Muscle layer of colon (tissue), 2 donors: ENCODE data around the gene ASAP2.

ENCODE experiments used
- H3K27ac ChIP-seq: one replicate; pipeline ENCODE4 v1.7.0; 2013; ENCODE audit warnings: low read depth, mild to moderate bottlenecking, low read length, moderate library complexity
- H3K27me3 ChIP-seq, 2 donors: one replicate each; pipeline ENCODE4 v1.7.0; 2013; ENCODE audit warnings: low read length in 2 of 2, mild to moderate bottlenecking in 2 of 2; ENCODE audit not compliant: insufficient read depth in 2 of 2, control insufficient read depth in 1 of 2
- H3K36me3 ChIP-seq: one replicate; pipeline ENCODE4 v1.7.0; 2013; ENCODE audit warnings: mild to moderate bottlenecking, low read length; ENCODE audit not compliant: insufficient read depth
- H3K4me1 ChIP-seq: one replicate; pipeline ENCODE4 v1.7.0; 2013; ENCODE audit warnings: mild to moderate bottlenecking, low read length; ENCODE audit not compliant: insufficient read depth
- H3K4me3 ChIP-seq, 2 donors: one replicate each; pipeline ENCODE4 v1.7.0; 2013; ENCODE audit warnings: low read length in 2 of 2, low read depth in 1 of 2, mild to moderate bottlenecking in 1 of 2, moderate library complexity in 1 of 2
- H3K9ac ChIP-seq: one replicate; pipeline ENCODE4 v1.7.0; 2013; ENCODE audit warnings: low read length
- H3K9me3 ChIP-seq: one replicate; pipeline ENCODE4 v1.7.0; 2013; ENCODE audit warnings: mild to moderate bottlenecking, low read length
- donor health status: abdominal sarcoma.
- donor health status: Adenocarcinoma of cecum.

The ASAP2 gene

GRCh38 chr2:9355270-9355669 is 148.7 kb downstream of the ASAP2 start:
- H3K27me3 ChIP-seq: no peaks in the 10 kb centered on the region
- H3K9ac ChIP-seq: no peak overlapping the region
- H3K4me3 ChIP-seq: no peak overlapping the region
- H3K36me3 ChIP-seq: peaks cover 78% of the 10 kb centered on the region
- H3K27ac ChIP-seq: no peak overlapping the region
- no peaks in the 10 kb centered on the region for H3K9me3 ChIP-seq
- no peaks in the 10 kb centered on the region for H3K4me1 ChIP-seq

DNA sequence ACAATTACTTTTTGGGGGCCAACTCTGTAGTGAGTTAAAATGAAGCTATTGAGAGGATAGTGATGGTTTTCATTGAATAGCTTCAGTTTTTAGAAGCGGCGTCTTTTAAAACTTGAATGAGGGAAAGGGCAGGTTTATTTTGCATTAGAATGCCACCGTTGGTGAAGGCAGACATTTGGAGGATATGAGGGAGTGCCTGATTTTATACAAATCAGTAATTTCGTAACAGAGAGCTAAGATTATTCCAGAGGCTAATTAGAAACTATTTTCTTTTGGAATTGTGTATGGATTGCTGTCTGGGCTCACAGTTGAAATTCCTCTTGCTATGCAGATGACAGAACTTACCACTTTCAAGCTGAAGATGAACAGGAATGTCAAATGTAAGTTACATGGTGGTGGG is 149.1 kb downstream of the ASAP2 start:
- peaks cover 78% of the 10 kb centered on the region for H3K36me3 ChIP-seq
- no peaks in the 10 kb centered on the region for H3K4me1 ChIP-seq
- no peak overlapping the region for H3K27ac ChIP-seq
- H3K4me3 ChIP-seq: no peak overlapping the region
- no peaks in the 10 kb centered on the region for H3K9me3 ChIP-seq
- H3K27me3 ChIP-seq: no peaks in the 10 kb centered on the region
- no peak overlapping the region for H3K9ac ChIP-seq

GRCh38 chr2:9356261-9356660 is 149.6 kb downstream of the ASAP2 start:
- no peaks in the 10 kb centered on the region for H3K9me3 ChIP-seq
- peaks cover 74% of the 10 kb centered on the region for H3K36me3 ChIP-seq
- H3K27me3 ChIP-seq: no peaks in the 10 kb centered on the region
- H3K27ac ChIP-seq: no peak overlapping the region
- H3K4me1 ChIP-seq: no peaks in the 10 kb centered on the region
- H3K4me3 ChIP-seq: no peak overlapping the region
- no peak overlapping the region for H3K9ac ChIP-seq

DNA sequence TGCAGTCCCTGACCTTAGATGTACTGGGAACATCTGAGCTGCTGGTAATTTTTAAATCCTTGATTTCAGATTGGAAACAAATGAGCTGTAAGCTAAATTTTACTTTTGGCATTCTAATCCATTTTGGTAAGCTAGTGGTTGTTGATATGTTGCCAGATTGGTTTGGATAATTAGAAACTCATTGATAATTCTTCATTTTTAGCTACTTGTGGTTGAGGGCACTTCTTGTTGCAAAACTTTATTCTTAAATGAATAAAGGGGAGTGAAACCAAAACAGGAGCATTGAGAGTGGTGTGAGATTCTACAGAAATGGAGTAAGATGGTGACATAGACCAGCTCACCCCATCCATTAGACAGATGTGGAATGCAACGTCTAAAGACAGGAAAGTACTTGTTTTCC is 152.2 kb downstream of the ASAP2 start:
- no peak overlapping the region for H3K27ac ChIP-seq
- no peaks in the 10 kb centered on the region for H3K4me1 ChIP-seq
- no peak overlapping the region for H3K4me3 ChIP-seq
- H3K27me3 ChIP-seq: no peaks in the 10 kb centered on the region
- H3K9ac ChIP-seq: no peak overlapping the region
- H3K9me3 ChIP-seq: no peaks in the 10 kb centered on the region
- peaks cover 61% of the 10 kb centered on the region for H3K36me3 ChIP-seq

DNA sequence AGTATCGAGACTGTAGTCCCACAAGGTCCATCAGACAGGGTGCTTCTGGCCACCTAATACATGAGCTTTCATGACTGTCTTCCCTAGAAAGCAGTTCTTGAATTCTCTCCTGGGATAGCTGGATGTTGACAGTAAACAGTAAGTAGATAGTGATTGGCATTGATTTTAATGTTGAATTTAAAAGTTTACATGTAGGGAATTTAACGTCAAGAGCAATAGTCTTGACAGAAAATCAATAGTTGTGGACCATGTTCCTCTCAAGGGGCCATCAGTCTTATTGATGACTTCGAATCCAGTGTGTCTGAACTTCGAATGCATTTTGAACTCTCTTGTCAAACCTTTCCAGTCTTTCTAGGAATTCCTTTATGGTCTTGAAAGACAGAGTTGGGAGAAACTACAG is 152.9 kb downstream of the ASAP2 start:
- Histone ChIP-seq H3K4me1 (no peaks in the 10 kb centered on the region), H3K27me3 (no peaks in the 10 kb centered on the region), H3K9me3 (no peaks in the 10 kb centered on the region), H3K9ac (no peak overlapping the region), H3K36me3 (peaks cover 65% of the 10 kb centered on the region), H3K4me3 (no peak overlapping the region), H3K27ac (no peak overlapping the region)

GRCh38 chr2:9360110-9360509 is 153.5 kb downstream of the ASAP2 start:
- Histone ChIP-seq H3K36me3 (peaks cover 66% of the 10 kb centered on the region), H3K9ac (no peak overlapping the region), H3K27ac (no peak overlapping the region)

GRCh38 chr2:9360701-9361100 is 154.1 kb downstream of the ASAP2 start:
- Histone ChIP-seq H3K4me3 (no peak overlapping the region), H3K9me3 (no peaks in the 10 kb centered on the region), H3K27ac (no peak overlapping the region), H3K36me3 (peaks cover 64% of the 10 kb centered on the region), H3K9ac (no peak overlapping the region), H3K27me3 (no peaks in the 10 kb centered on the region), H3K4me1 (no peaks in the 10 kb centered on the region)

More at GRCh38 chr2:9360110-9360509, 153.5 kb downstream of the ASAP2 start:
- Histone ChIP-seq H3K27me3 (no peaks in the 10 kb centered on the region), H3K4me1 (no peaks in the 10 kb centered on the region), H3K9me3 (no peaks in the 10 kb centered on the region), H3K4me3 (no peak overlapping the region)

DNA sequence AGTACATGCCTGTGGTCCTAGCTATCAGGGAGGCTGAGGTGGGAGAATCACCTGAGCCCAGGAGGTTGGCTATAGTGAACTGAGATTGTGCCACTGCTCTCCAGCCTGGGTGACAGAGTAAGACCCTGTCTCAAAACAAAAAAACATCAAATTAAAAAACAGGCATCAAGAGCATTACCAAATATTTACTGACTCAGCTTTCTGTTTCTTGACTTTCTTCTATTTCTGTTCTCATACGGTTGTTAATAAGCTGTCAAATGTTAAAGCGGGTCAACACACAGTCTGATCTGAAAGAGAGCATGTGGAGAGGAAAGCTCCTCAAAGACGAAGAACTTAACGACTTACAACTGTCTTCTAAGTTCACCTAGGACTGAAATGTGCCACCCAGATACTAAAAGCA is 157.8 kb downstream of the ASAP2 start:
- Histone ChIP-seq H3K27me3 (no peaks in the 10 kb centered on the region), H3K36me3 (peaks cover 59% of the 10 kb centered on the region), H3K4me1 (no peaks in the 10 kb centered on the region)

GRCh38 chr2:9364791-9365497 is 158.3 kb downstream of the ASAP2 start:
- Histone ChIP-seq H3K9ac (no peak overlapping the region), H3K4me1 (no peaks in the 10 kb centered on the region), H3K27ac (no peak overlapping the region), H3K4me3 (no peak overlapping the region), H3K36me3 (peaks cover 54% of the 10 kb centered on the region), H3K27me3 (no peaks in the 10 kb centered on the region), H3K9me3 (no peaks in the 10 kb centered on the region)

More for the DNA sequence above, 157.8 kb downstream of the ASAP2 start:
- H3K4me3 ChIP-seq: no peak overlapping the region
- no peak overlapping the region for H3K9ac ChIP-seq
- H3K27ac ChIP-seq: no peak overlapping the region
- no peaks in the 10 kb centered on the region for H3K9me3 ChIP-seq

DNA sequence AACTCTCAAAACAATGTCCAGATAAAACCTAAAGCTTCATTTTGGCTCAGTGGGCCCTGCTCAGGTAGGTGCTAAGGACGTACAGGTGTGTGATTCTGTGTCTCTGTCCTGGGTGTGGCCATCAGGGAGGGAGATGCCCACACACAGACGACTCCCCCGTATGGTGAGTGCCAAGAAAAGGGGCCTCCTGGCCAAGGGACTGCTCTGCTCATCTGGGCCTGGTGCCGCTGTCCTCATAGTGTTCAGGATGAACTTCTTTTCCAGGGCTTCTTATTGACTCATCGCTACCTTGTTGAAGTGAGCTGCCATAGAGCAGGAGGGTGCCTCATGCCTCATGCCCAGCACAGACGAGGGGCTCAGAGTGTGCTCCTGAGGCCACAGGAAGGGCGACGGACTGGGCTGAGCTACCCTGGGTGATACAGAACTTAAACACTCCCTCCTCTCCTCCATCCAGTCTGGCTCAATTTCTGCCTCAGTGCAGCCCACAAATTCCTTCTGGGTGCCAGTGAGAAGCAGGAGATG is 158.9 kb downstream of the ASAP2 start:
- Histone ChIP-seq H3K4me3 (no peak overlapping the region), H3K27me3 (no peaks in the 10 kb centered on the region), H3K27ac (no peak overlapping the region), H3K9ac (no peak overlapping the region), H3K36me3 (peaks cover 53% of the 10 kb centered on the region), H3K4me1 (no peaks in the 10 kb centered on the region), H3K9me3 (no peaks in the 10 kb centered on the region)

DNA sequence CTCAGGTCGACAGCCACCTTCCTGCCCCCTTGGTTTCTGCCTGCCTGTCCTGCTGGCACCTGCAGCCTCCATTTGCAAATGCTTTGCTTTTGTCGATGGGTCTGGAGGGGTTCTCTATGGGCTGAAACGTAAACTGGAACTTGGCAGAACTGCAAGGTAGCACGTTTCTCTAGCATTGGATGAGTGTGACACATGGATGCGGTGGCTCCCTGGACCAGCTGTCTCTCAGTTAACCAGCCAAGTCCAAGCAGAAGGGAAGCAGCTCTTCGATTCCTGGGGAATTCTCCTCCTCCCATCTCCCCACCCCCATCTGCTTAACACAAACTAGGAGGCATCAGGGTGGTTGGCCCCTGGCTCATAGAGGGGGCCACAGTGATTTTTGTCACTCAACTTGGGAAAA is 159.4 kb downstream of the ASAP2 start:
- Histone ChIP-seq H3K27ac (no peak overlapping the region), H3K36me3 (peaks cover 53% of the 10 kb centered on the region), H3K27me3 (no peaks in the 10 kb centered on the region), H3K9ac (no peak overlapping the region), H3K4me3 (no peak overlapping the region), H3K9me3 (no peaks in the 10 kb centered on the region), H3K4me1 (no peaks in the 10 kb centered on the region)

GRCh38 chr2:9370746-9371145 is 164.1 kb downstream of the ASAP2 start:
- Histone ChIP-seq H3K27ac (no peak overlapping the region), H3K4me1 (no peaks in the 10 kb centered on the region), H3K9ac (no peak overlapping the region), H3K36me3 (peaks cover 71% of the 10 kb centered on the region), H3K27me3 (no peaks in the 10 kb centered on the region), H3K9me3 (no peaks in the 10 kb centered on the region), H3K4me3 (no peak overlapping the region)
